HepG2 (cell line): Measurements from ENCODE around the gene PPP6R2. TPM values are rescaled to one million over a fixed set of nuclear protein-coding genes. Genes with fewer than 3 reads are reported as not detected.

Experiments
- ATAC-seq: fragments of 200-7000 bp; cut with Tn5 transposase; 3 replicates; pipeline ENCODE4 v1.9.1; 2020; ENCODE audit warnings: mild to moderate bottlenecking, moderate library complexity
- BruUV-seq: library from RNA; stranded (reverse); fragments of 400-500 nt; replicated peaks from 2 replicates; lab custom pipeline; 2021; lab: Mats Ljungman, UMichigan
- CTCF ChIA-PET: fragments of 300-600 bp; formaldehyde crosslinking; extraction: SDS; loops from one replicate; lab custom pipeline; 2021; ENCODE audit warnings: low total read pairs, inconsistent platforms, low intra/inter-chr PET ratio; lab: Yijun Ruan, JAX
- POLR2A ChIA-PET: fragments of 350-600 bp; sonication (Branson Sonifier 250); formaldehyde crosslinking; loops from one replicate; lab custom pipeline; 2020; ENCODE audit warnings: antibody characterized with exemption, inconsistent platforms; lab: Yijun Ruan, JAX
- DNase-seq: peaks from one replicate; pipeline ENCODE4 v3.0.0-alpha.2; 2015; ENCODE audit warnings: low spot score
- FAIRE-seq: peaks from 3 replicates; lab custom pipeline; 2011; peaks lifted over from hg19 to GRCh38; lab: Jason Lieb, UNC
- H2AFZ ChIP-seq: one replicate; pipeline ENCODE4 v1.6.1; 2011; ENCODE audit warnings: low read length, inconsistent platforms
- H3K27ac ChIP-seq: fragments of 300-600 bp; 3 replicates; pipeline ENCODE4 v1.8.0; 2011; ENCODE audit warnings: mixed run types, mild to moderate bottlenecking, mixed read lengths, low read length, inconsistent platforms; ENCODE audit not compliant: insufficient read depth; ENCODE audit errors: extremely low read length
- H3K27me3 ChIP-seq, 2 experiments: fragments of 200-600 bp in 1 of 2; 2 replicates in 1 of 2; 3 replicates in 1 of 2; pipeline versions ENCODE4 v1.6.0 to v1.8.0; 2011; ENCODE audit warnings: low read length in 2 of 2, mild to moderate bottlenecking in 2 of 2, moderate library complexity in 2 of 2, inconsistent platforms in 1 of 2; ENCODE audit not compliant: insufficient read depth in 2 of 2, control insufficient read depth in 1 of 2
- H3K36me3 ChIP-seq, 2 experiments: fragments of 200-600 bp in 1 of 2; replicated peaks in 1 of 2; 2 replicates in 1 of 2; 3 replicates in 1 of 2; pipeline versions ENCODE4 v1.5.1 to v1.8.0; 2011; ENCODE audit warnings: low read length in 2 of 2, inconsistent platforms in 1 of 2; ENCODE audit not compliant: insufficient read depth in 2 of 2, control insufficient read depth in 1 of 2
- H3K4me1 ChIP-seq: 2 replicates; pipeline ENCODE4 v1.5.1; 2012; ENCODE audit warnings: low read length, inconsistent platforms; ENCODE audit not compliant: insufficient read depth
- H3K4me2 ChIP-seq: 2 replicates; pipeline ENCODE4 v1.6.0; 2011; ENCODE audit warnings: low read depth, low read length, inconsistent platforms
- H3K4me3 ChIP-seq, 3 experiments: fragments of 200-600 bp in 1 of 3; sonication (generic), shearing (Covaris generic) in 1 of 3; replicated peaks in 1 of 3; 2 replicates each; pipeline ENCODE4 v1.5.1; 2011 to 2016; ENCODE audit warnings: low read length in 3 of 3, inconsistent platforms in 2 of 3, low read depth in 2 of 3, mild to moderate bottlenecking in 2 of 3, control low read depth in 1 of 3, mixed read lengths in 1 of 3; ENCODE audit not compliant: insufficient read depth in 1 of 3
- H3K79me2 ChIP-seq: one replicate; pipeline ENCODE4 v1.6.1; 2011; ENCODE audit warnings: low read length, inconsistent platforms; ENCODE audit not compliant: insufficient read depth
- H3K9ac ChIP-seq: 2 replicates; pipeline ENCODE4 v1.6.0; 2011; ENCODE audit warnings: mild to moderate bottlenecking, low read depth, low read length, inconsistent platforms; ENCODE audit not compliant: insufficient read depth
- H3K9me3 ChIP-seq: 2 replicates; pipeline ENCODE4 v1.5.1; 2012; ENCODE audit warnings: mild to moderate bottlenecking, low read length
- H4K20me1 ChIP-seq: 2 replicates; pipeline ENCODE4 v1.6.0; 2011; ENCODE audit warnings: inconsistent platforms, mild to moderate bottlenecking, low read length, moderate library complexity; ENCODE audit not compliant: insufficient read depth
- GATAD2A ChIP-seq: IDR thresholded peaks from 2 replicates; pipeline ENCODE4 v1.6.1; 2016
- HNF4A ChIP-seq: sonication (generic); formaldehyde crosslinking; IDR thresholded peaks from 2 replicates; pipeline ENCODE4 v1.4.0; 2020; ENCODE audit warnings: missing genetic modification reagents
- HNRNPUL1 ChIP-seq: fragments of 200-400 bp; formaldehyde crosslinking; IDR thresholded peaks from 2 replicates; pipeline ENCODE4 v1.6.1; 2017; ENCODE audit warnings: low read depth, mild to moderate bottlenecking, low read length, moderate library complexity
- HOXD1 ChIP-seq: sonication (generic); formaldehyde crosslinking; IDR thresholded peaks from 2 replicates; pipeline ENCODE4 v1.5.0; 2020; ENCODE audit warnings: missing genetic modification reagents
- NR1H2 ChIP-seq: sonication (generic); formaldehyde crosslinking; IDR thresholded peaks from 2 replicates; pipeline ENCODE4 v1.8.1; 2022; ENCODE audit warnings: low read depth, missing genetic modification reagents, borderline replicate concordance
- NR2F6 ChIP-seq, 2 experiments: IDR thresholded peaks; 2 replicates each; pipeline ENCODE4 v1.6.1; 2016; ENCODE audit warnings: antibody characterized with exemption in 1 of 2, mild to moderate bottlenecking in 1 of 2
- PLSCR1 ChIP-seq: sonication (generic); formaldehyde crosslinking; IDR thresholded peaks from 2 replicates; pipeline ENCODE4 v1.5.0; 2020; ENCODE audit warnings: missing genetic modification reagents, mild to moderate bottlenecking, borderline replicate concordance
- PPARG ChIP-seq: conservative IDR thresholded peaks from 2 replicates; pipeline ENCODE4 v1.6.1; 2016; ENCODE audit warnings: missing biosample characterization, missing genetic modification reagents
- RBAK ChIP-seq: sonication (generic); formaldehyde crosslinking; IDR thresholded peaks from 2 replicates; pipeline ENCODE4 v1.5.1; 2020; ENCODE audit warnings: mild to moderate bottlenecking, missing genetic modification reagents
- SRF ChIP-seq: IDR thresholded peaks from 2 replicates; pipeline ENCODE4 v1.6.1; 2011; ENCODE audit warnings: mild to moderate bottlenecking, low read depth, low read length, moderate library complexity
- TEAD3 ChIP-seq: optimal IDR thresholded peaks from 2 replicates; pipeline ENCODE3; 2016; ENCODE audit warnings: borderline replicate concordance
- USF2 ChIP-seq, 2 experiments: sonication (generic) in 1 of 2; formaldehyde crosslinking in 1 of 2; IDR thresholded peaks; 2 replicates each; pipeline versions ENCODE4 v1.5.1 to v1.6.1; 2011 to 2020; ENCODE audit warnings: borderline replicate concordance in 1 of 2, low read depth in 1 of 2, low read length in 1 of 2, mild to moderate bottlenecking in 1 of 2, missing genetic modification reagents in 1 of 2, moderate library complexity in 1 of 2
- ZNF761 ChIP-seq: sonication (generic); formaldehyde crosslinking; conservative IDR thresholded peaks from 2 replicates; pipeline ENCODE4 v1.4.0; 2020; ENCODE audit warnings: mild to moderate bottlenecking, missing genetic modification reagents
- WGBS: methylation state at CpG from one replicate; pipeline ENCODE4 v1.1.6; 2017; ENCODE audit warnings: low lambda C conversion rate; 5-methylcytosine and 5-hydroxymethylcytosine counted together
- in situ Hi-C: cut with HindIII; loops from 2 replicates; pipeline ENCODE4 v1.10.0; 2017; ENCODE audit warnings: low pct_unique_long_range_greater_than_20kb; ENCODE audit not compliant: extremely low pct_ligation_motif_present
- intact Hi-C: fragments of 100-400 bp; cut with micrococcal nuclease; formaldehyde crosslinking; loops from one replicate; pipeline ENCODE4 v1.10.0; 2022; ENCODE audit not compliant: unreplicated experiment
- polyA plus RNA-seq, 8 experiments: library from polyadenylated mRNA; depleted of rRNA in 3 of 8; stranded (reverse) in 7 of 8; unstranded in 1 of 8; fragments of >200 nt; fragmentation: Illumina TruSeq in 4 of 8; extraction: Trizol in 4 of 8; gene quantifications; 2 replicates each; pipeline versions ENCODE4 v1.2.1 to v1.2.3, GENCODE V29; 2011 to 2016; ENCODE audit warnings: low read depth in 4 of 8, missing spikeins in 1 of 8, mixed read lengths in 1 of 8; ENCODE audit not compliant: insufficient read depth in 1 of 8
- total RNA-seq, 5 experiments: library from RNA; depleted of rRNA; stranded (reverse); fragments of >200 nt; fragmentation: Illumina TruSeq; extraction: Trizol; gene quantifications; 2 replicates each; pipeline ENCODE4 v1.2.3, GENCODE V29; 2016; ENCODE audit warnings: low read depth in 1 of 5
- TF ChIP-seq, protein P1 (sequence below): IDR thresholded peaks from 2 replicates; pipeline ENCODE4 v1.4.0; 2020; ENCODE audit warnings: mild to moderate bottlenecking, missing genetic modification reagents

The PPP6R2 gene
- total and polyA plus RNA-seq, 2 of the 13 experiments (the other 11 are each of a cell fraction or from before 2014, with no cell fraction given) = 55.0 to 102 TPM

DNA sequence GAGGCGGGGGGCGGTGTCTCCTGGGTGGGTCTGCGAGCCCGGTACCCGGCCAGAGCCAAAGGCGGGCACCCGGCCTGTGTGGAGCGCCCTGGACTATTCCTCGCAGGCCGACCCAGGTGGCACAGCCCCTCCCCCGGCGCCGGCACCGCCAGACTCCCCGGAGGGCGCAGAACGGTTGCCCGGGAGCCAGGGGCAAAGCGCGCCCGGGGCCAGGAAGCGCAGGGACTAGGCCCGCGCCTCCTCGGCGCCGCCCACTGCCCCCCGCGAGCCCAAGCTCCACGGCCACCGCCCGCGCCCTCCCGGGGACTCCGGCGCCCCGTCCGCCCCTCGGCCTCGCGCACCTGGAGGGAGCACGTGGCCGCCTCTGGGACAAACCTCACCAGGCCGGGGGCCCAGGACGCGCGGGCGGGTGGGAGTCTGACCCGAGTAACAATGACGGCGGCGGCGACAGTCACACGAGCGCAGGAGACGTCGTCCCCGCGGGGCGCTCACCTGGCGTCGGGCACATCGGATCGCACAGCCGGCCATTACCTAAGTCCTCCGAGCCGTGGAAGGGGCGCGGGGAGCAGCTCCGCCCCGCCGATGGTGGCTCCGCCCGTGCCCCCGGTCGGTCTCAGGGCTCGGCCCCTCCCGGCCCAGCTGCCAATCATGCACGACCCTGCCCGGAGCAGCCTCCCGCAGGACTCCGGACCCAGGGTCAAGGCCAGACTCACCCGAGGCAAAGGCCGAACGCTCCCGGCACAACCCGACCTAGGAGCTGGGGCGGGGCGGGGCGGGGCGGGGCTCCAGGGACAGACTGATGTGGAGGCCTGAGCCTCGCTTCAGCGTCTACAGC is 43.1 kb upstream of the PPP6R2 start:
- H3K9me3 ChIP-seq = no peaks in the 10 kb centered on the region
- H3K27me3 ChIP-seq = no peaks in the 10 kb centered on the region
- 96% methylated on average over 40 of the region's 93 CpGs for WGBS
- no peaks in the 10 kb centered on the region; a peak in 1 of 5 replicates for H3K36me3 ChIP-seq
- H4K20me1 ChIP-seq = peaks cover 12% of the 10 kb centered on the region; the same call in 1 of the 2 replicates
- ChIA-PET CTCF (no interaction called here), POLR2A (no interaction called here)
- H3K4me1 ChIP-seq = peaks cover 86% of the 10 kb centered on the region
- DNase-seq = no peak
- H3K4me3 ChIP-seq = no peak overlapping the region
- no peak overlapping the region for H3K27ac ChIP-seq
- H2AFZ ChIP-seq = no peak overlapping the region
- no peak overlapping the region for H3K9ac ChIP-seq
- FAIRE-seq = no peak
- in situ Hi-C loops = no loop called here
- no peak overlapping the region for H3K4me2 ChIP-seq
- intact Hi-C loops = loop anchor here (10.0 kb wide), 1 partner anchor 875 kb away; no protein-coding TSS in a partner anchor
- H3K79me2 ChIP-seq = peaks cover 76% of the 10 kb centered on the region
- BruUV-seq = no TSS peak
- no peak for ATAC-seq
- TF ChIP-seq HOXD1 (no peak), SRF (no peak), ZNF761 (CRISPR knock-in tag) (no peak), RBAK (CRISPR knock-in tag) (no peak), HNRNPUL1 (no peak), TEAD3 (CRISPR knock-in tag) (no peak), NR1H2 (no peak), GATAD2A (no peak), PPARG (no peak), HNF4A (CRISPR knock-in tag) (peak; percentile 75), PLSCR1 (CRISPR knock-in tag) (no peak), USF2 (IDR thresholded peaks at IDR 0.05; ENCODE audit: low read depth, low read length) (no peak), USF2 (CRISPR knock-in tag; IDR thresholded peaks at IDR 0.05; ENCODE audit: borderline replicate concordance) (no peak), NR2F6 (IDR thresholded peaks at IDR 0.05) (no peak), NR2F6 (CRISPR knock-in tag; IDR thresholded peaks at IDR 0.05) (peak; percentile 30; the same call in 1 of the 2 replicates)
- TF ChIP-seq, protein P1, sequence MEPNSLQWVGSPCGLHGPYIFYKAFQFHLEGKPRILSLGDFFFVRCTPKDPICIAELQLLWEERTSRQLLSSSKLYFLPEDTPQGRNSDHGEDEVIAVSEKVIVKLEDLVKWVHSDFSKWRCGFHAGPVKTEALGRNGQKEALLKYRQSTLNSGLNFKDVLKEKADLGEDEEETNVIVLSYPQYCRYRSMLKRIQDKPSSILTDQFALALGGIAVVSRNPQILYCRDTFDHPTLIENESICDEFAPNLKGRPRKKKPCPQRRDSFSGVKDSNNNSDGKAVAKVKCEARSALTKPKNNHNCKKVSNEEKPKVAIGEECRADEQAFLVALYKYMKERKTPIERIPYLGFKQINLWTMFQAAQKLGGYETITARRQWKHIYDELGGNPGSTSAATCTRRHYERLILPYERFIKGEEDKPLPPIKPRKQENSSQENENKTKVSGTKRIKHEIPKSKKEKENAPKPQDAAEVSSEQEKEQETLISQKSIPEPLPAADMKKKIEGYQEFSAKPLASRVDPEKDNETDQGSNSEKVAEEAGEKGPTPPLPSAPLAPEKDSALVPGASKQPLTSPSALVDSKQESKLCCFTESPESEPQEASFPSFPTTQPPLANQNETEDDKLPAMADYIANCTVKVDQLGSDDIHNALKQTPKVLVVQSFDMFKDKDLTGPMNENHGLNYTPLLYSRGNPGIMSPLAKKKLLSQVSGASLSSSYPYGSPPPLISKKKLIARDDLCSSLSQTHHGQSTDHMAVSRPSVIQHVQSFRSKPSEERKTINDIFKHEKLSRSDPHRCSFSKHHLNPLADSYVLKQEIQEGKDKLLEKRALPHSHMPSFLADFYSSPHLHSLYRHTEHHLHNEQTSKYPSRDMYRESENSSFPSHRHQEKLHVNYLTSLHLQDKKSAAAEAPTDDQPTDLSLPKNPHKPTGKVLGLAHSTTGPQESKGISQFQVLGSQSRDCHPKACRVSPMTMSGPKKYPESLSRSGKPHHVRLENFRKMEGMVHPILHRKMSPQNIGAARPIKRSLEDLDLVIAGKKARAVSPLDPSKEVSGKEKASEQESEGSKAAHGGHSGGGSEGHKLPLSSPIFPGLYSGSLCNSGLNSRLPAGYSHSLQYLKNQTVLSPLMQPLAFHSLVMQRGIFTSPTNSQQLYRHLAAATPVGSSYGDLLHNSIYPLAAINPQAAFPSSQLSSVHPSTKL = no peak
